ENCODE data around the gene PMS2.
A peak's percentile ranks its signal among the peaks of the same experiment; 100 is the strongest.
"Not testable (repeated sequence)": the region's sequence is repeated elsewhere in the genome, so short reads cannot be mapped to it uniquely, and the experiment has no call there.

The PMS2 gene

DNA sequence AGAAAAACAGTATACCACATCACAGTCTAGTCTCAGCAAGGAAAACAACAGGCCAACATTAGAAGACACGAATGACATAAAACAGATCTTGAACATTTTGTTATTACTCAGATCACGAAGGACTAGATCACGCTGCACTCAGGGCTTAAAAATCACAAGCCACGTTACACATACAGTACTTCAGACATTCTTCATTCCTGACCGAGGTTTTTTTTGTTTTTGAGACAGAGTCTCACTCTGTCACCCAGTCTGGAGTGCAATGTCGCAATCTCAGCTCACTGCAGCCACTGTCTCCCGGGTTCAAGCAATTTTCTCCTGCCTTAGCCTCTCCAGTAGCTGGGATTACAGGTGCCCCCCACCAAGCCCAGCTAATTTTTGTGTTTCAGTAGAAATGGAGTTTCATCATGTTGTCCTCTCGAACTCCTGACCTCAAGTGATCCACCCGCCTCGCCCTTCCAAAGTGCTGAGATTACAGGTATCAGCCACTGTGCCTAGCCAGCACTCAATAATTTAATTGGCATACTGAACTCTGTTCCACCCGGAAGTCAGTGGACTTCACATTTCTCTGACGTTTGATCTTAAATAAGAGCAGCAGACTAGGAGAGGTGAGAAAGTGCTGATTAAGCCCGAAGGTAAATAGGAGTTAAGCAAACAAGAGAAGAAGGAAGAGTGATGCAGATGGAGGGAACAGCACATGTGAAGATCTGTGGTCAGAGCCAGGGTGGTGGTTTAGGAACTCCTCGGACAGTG is 3.7 kb upstream of the PMS2 start:
- no peak for DNase-seq

DNA sequence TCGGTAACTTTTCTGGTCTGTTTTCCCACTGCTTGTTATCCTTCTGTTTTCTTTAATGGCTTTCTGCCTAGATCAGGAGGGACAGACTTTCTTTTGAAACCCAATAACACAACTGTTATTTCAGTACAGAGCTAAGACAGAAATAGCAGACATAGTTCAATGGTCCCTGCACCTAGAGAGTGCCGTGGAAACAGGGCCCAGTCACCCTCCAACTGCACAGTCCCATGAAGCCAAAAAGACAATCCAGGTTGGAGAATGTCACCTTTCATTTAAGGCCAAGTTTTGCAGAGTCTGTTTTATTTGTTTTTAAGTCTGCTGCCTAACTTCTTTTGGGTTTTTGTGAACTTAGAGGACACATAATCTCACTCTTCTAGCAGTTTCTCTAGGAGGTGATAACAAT is 2.7 kb upstream of the PMS2 start:
- no peak for DNase-seq

DNA sequence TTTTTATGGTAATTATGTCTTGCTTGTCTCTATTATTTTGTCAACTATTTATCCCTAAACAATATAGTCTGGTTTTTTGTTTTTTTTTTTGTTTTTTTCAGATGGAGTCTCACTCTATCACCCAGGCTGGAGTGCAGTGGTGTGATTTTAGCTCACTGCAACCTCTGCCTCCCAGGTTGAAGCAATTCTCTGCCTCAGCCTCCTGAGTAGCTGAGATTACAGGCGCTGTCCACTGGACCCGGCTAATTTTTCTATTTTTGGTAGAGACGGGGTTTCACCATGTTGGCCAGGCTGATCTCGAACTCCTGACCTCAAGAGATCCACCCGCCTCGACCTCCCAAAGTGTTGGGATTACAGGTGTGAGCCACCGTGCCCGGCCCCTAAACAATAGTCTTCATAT is 1.5 kb upstream of the PMS2 start:
- not testable (repeated sequence) for DNase-seq

DNA sequence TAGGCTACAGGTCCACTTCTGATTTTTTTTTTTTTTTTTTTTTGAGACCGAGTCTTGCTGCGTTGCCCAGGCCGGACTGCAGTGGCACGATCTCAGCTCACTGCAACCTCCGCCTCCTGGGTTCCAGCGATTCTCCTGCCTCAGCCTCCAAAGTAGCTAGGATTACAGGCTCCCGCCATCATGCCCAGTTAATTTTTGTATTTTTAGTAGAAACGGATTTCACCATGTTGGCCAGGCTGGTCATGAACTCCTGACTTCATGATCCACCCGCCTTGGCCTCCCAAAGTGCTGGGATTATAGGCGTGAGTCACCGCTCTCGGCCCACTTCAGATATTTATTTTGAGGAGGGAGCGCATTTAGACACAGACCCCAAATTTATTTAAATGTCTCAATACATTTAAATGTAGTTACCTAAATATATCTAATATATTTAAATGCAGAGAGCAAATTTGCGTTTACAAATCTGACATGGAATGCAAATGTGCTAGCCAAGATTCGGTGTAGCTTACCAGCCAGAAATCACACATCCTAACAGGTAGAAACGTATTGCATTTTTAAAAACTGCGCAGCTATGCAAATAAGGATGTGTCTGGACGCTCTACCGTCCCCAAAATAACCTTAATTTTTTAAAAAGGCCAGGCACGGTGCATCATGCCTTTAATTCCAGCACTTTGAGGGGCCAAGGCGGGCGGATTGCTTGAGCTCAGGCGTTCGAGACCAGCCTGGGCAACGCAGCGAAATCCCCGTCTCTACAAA is 836 bp downstream of the PMS2 start:
- not testable (repeated sequence) for DNase-seq

- no peak for DNase-seq
These were observed 1.5 kb downstream of the PMS2 start for GRCh38 chr7:6007386-6007785.

DNA sequence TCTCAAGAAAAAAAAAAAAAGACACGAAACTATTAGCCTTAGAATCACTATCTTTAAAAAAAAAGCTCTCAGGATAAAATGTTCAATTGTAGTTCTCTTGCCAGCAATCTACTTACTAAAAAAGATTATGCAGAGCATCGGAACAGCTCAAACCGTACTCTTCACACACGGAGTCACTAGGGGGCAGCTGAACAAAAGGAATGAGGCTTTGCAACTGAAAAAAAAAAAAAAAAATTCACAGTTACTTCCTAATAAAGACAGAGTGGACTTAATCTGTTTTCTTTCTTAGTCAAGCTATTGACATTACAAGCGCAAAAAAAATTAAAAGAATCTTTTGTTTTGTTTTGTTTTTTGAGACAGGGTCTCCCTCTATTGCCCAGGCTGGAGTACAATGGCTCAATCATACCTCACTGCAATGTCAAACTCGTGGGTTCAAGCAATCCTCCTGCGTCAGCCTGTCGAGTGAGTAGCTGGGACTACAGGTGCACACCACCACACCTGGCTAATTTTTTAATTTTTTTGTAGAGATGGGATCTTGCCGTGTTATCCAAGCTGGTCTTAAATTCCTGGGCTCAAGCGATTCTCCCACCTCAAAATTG is 11.5 kb downstream of the PMS2 start:
- DNase-seq = peak; percentile 56

- not testable (repeated sequence) for DNase-seq
These were observed 21.8 kb downstream of the PMS2 start for GRCh38 chr7:5987061-5987460.

DNA sequence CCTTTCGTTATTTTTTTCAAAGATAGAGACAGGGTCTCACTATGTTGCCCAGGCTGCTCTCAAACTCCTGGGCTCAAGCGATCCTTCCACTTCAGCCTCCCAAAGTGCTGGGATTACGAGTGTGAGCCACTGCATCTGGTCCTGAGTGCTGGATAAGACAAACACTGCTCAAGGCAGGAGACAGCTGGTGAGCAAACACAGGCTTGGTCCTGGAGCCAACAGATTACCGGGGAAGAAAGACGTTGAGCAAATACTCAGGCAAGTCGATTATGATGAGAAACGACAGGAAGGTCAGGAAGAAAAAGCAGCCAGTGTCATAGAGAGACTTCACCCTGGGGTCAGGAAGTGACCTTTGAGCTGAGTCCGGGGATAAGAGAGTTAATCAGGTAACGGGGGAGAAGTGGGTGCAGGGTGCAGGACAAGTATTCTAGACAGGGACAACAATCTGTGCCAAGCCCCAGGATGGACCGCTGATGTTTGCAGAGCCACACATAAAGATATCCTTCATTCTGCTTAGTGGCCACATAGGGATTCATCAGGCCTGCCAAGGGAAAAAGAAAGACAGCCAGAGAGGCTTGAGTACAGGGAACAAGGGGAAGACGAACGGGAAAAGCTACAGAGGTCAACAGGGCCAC is 29.1 kb downstream of the PMS2 start:
- not testable (repeated sequence) for DNase-seq

DNA sequence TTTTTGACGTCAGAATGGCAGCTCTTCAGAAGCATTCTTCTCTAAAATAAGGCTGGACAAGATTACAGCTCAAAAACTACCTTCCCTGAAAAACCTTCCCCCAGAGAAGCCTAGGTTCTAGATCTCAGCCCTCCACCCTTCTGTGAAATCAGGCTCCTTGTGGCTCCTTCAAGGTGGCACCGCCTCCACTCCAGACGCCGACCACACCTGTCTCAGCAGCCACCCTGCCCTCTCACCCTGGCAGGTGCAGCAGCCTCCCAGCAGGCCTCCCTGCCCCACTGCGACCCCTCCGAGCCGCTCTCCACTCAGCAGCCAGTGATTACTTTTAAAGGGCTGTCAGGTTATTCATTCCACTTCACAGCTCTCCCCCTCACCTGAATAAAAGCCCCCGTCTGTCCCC is 35.3 kb downstream of the PMS2 start:
- not testable (repeated sequence) for DNase-seq

DNA sequence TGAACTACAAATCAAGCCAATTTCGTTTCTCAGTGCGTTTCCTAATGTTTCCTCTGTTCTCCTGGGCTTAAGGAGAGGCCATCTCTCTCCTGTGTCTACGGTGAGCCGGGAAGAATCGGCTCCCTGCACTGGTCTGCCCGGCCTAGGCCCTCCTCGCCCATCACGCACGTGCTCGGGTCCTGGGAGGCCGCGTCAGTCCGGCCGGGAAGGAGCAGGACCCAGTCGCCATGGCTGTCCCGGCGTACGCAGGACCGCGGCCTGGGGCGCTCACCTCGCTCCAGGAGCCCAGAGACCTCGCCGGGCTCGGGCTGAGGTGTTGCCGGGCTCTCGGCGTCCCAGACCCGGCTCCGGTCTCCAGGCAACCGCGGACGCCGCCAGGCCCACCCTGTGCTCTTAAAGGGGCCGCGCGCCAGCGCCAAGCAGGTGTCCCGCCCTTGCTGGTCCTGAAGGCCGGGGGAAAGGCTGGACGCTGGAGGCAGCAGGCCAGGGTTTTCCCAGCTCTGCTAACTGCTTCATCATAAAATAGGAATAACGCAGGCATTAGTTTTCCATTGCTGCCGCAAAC is 38.4 kb downstream of the PMS2 start, which contains the start of gene RSPH10B:
RSPH10B (minus strand) TSS at position 343 of the 565 bp plus-strand sequence. CDS start 3,573 bp downstream, outside the sequence.
- not testable (repeated sequence) for DNase-seq

GRCh38 chr7:5963810-5964209 is 45.0 kb downstream of the PMS2 start:
- not testable (repeated sequence) for DNase-seq

GRCh38 chr7:5963205-5963604 is 45.6 kb downstream of the PMS2 start:
- DNase-seq = not testable (repeated sequence)

DNA sequence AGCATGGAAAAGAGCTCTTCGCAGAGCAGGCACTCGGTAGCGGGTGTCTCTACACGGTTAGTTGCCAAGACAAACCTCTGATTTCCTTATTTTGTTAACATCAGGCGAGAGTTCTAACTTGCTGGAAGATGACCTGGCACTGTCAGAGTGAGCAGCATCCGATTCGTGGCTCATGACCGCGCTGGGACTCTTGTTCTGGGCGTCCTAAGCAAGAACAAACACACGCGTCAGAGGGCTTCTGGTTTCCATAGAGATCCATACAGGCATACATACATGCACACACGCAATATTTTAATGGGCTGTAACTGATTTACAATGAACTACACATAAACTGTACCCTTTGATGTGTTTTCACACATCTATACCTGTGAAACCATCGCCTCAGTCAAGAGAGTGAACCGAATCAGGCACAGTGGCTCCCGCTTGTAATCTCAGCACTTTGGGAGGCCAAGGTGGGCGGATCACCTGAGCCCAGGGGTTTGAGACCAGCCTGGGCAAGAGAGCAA is 73.9 kb downstream of the PMS2 start:
- DNase-seq = not testable (repeated sequence)

GRCh38 chr7:5931905-5932644 is 76.8 kb downstream of the PMS2 start:
- not testable (repeated sequence) for DNase-seq

- not testable (repeated sequence) for DNase-seq
These were observed 77.6 kb downstream of the PMS2 start for GRCh38 chr7:5931250-5931649.

- not testable (repeated sequence) for DNase-seq
These were observed 78.6 kb downstream of the PMS2 start for GRCh38 chr7:5930290-5930689.

DNA sequence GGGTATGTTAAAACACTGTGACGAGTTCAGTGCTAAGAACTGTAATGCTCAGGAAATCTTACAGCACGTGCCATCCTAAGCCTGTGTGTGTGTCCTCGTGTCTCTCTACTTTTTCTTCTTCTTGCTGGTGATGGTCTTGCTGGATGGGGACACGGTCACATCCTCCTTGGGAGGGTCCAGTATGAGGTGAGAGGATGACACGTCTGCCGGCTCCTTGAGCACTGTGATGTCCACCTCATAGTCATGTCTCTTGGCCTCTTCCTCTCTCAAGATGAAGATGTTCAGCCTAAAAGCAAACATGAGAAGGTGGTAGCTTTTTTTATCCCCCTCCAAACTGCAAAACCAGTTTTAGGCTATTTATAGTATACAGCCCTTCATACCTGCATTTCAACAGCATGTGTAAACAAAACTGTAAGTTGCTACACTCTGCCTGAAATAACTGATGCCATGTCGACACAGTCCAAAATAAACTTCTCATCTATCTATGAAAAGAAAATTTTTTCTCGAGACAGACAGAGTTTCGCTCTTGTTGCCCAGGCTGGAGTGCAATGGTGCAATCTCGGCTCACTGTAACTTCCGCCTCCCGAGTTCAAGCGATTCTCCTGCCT is 82.5 kb downstream of the PMS2 start:
- not testable (repeated sequence) for DNase-seq

- not testable (repeated sequence) for DNase-seq
These were observed 84.2 kb downstream of the PMS2 start for GRCh38 chr7:5924630-5925029.

GRCh38 chr7:5924180-5924579 is 84.7 kb downstream of the PMS2 start:
- DNase-seq = not testable (repeated sequence)

Measured in retina (tissue), 1 donor.